CD14-positive monocyte (primary cell): ENCODE results near the gene CELF4. TPM values are rescaled to one million over a fixed set of nuclear protein-coding genes. Genes with fewer than 3 reads are reported as not detected.

ENCODE experiments used
- DNase-seq, 3 donors: peaks; one replicate each; pipeline ENCODE4 v3.0.0-alpha.2; 2011 to 2022
- H2AFZ ChIP-seq: 2 replicates; pipeline ENCODE4 v1.6.0; 2012; ENCODE audit warnings: mild to moderate bottlenecking, low read depth, low read length, inconsistent platforms; ENCODE audit not compliant: insufficient read depth, poor library complexity, severe bottlenecking
- H3K27ac ChIP-seq, 2 donors: 1 replicate in 1 of 2; 2 replicates in 1 of 2; pipeline ENCODE4 v1.5.1; 2012 to 2013; ENCODE audit warnings: low read length in 2 of 2, control low read depth in 1 of 2, inconsistent platforms in 1 of 2, low read depth in 1 of 2, mild to moderate bottlenecking in 1 of 2
- H3K27me3 ChIP-seq, 2 donors: one replicate each; pipeline versions ENCODE4 v1.6.0 to v1.6.1; 2011 to 2013; ENCODE audit warnings: low read length in 2 of 2; ENCODE audit not compliant: control insufficient read depth in 2 of 2, insufficient read depth in 2 of 2
- H3K36me3 ChIP-seq, 2 donors: replicated peaks in 1 of 2; 1 replicate in 1 of 2; 2 replicates in 1 of 2; pipeline versions ENCODE4 v1.5.1 to v1.6.1; 2012 to 2013; ENCODE audit warnings: low read length in 2 of 2, control low read depth in 1 of 2, inconsistent platforms in 1 of 2, mild to moderate bottlenecking in 1 of 2; ENCODE audit not compliant: insufficient read depth in 2 of 2, control insufficient read depth in 1 of 2
- H3K4me1 ChIP-seq, 2 donors: 1 replicate in 1 of 2; 2 replicates in 1 of 2; pipeline versions ENCODE4 v1.5.1 to v1.6.1; 2012 to 2013; ENCODE audit warnings: low read length in 2 of 2, control low read depth in 1 of 2, inconsistent platforms in 1 of 2, mild to moderate bottlenecking in 1 of 2, moderate library complexity in 1 of 2; ENCODE audit not compliant: insufficient read depth in 2 of 2, control insufficient read depth in 1 of 2
- H3K4me2 ChIP-seq: replicated peaks from 2 replicates; pipeline ENCODE3; 2012; ENCODE audit warnings: low read length, moderate library complexity, mild to moderate bottlenecking; ENCODE audit not compliant: poor library complexity, severe bottlenecking; ENCODE audit errors: extremely low read depth
- H3K4me3 ChIP-seq, 3 experiments: fragments of 200-600 bp in 1 of 3; sonication (generic) in 1 of 3; replicated peaks in 1 of 3; 1 replicate in 2 of 3; 2 replicates in 1 of 3; pipeline ENCODE4 v1.5.1; 2011 to 2013; ENCODE audit warnings: low read length in 3 of 3, mild to moderate bottlenecking in 3 of 3, control low read depth in 2 of 3, low read depth in 2 of 3, inconsistent platforms in 1 of 3, moderate library complexity in 1 of 3
- H3K79me2 ChIP-seq: 2 replicates; pipeline ENCODE4 v1.6.0; 2012; ENCODE audit warnings: mild to moderate bottlenecking, control low read depth, inconsistent platforms, low read length, moderate library complexity; ENCODE audit not compliant: insufficient read depth
- H3K9ac ChIP-seq: 2 replicates; pipeline ENCODE4 v1.6.0; 2017; ENCODE audit warnings: low read length, mild to moderate bottlenecking; ENCODE audit not compliant: insufficient read depth, poor library complexity, severe bottlenecking
- H3K9me3 ChIP-seq, 2 donors: replicated peaks in 1 of 2; 1 replicate in 1 of 2; 2 replicates in 1 of 2; pipeline versions ENCODE4 v1.5.1 to v1.6.1; 2012 to 2013; ENCODE audit warnings: low read length in 2 of 2, control low read depth in 1 of 2; ENCODE audit not compliant: control insufficient read depth in 1 of 2, insufficient read depth in 1 of 2
- H4K20me1 ChIP-seq: 2 replicates; pipeline ENCODE4 v1.6.0; 2012; ENCODE audit warnings: mild to moderate bottlenecking, low read length, control low read depth, moderate library complexity; ENCODE audit not compliant: insufficient read depth
- H3K27ac Mint-ChIP-seq, 7 donors: one replicate each; pipeline ENCODE4 v1.8.0; 2020; ENCODE audit warnings: mild to moderate bottlenecking in 7 of 7, mixed read lengths in 7 of 7, moderate library complexity in 6 of 7, inconsistent platforms in 2 of 7
- H3K27me3 Mint-ChIP-seq, 3 donors: one replicate each; pipeline ENCODE4 v1.8.0; 2021 to 2022; ENCODE audit warnings: low read depth in 3 of 3, mild to moderate bottlenecking in 3 of 3, mixed read lengths in 3 of 3, moderate library complexity in 3 of 3, inconsistent platforms in 1 of 3
- H3K36me3 Mint-ChIP-seq, 2 donors: one replicate each; pipeline ENCODE4 v1.8.0; 2020; ENCODE audit warnings: mixed read lengths in 2 of 2, inconsistent platforms in 1 of 2, mild to moderate bottlenecking in 1 of 2
- H3K4me1 Mint-ChIP-seq: one replicate; pipeline ENCODE4 v1.8.0; 2020; ENCODE audit warnings: mild to moderate bottlenecking, mixed read lengths
- H3K4me3 Mint-ChIP-seq, 2 donors: one replicate each; pipeline ENCODE4 v1.8.0; 2020; ENCODE audit warnings: mild to moderate bottlenecking in 2 of 2, mixed read lengths in 2 of 2, moderate library complexity in 1 of 2
- H3K9me3 Mint-ChIP-seq, 7 donors: one replicate each; pipeline ENCODE4 v1.8.0; 2020 to 2022; ENCODE audit warnings: mixed read lengths in 7 of 7, mild to moderate bottlenecking in 6 of 7, moderate library complexity in 6 of 7, inconsistent platforms in 2 of 7
- WGBS: methylation state at CpG from one replicate; pipeline ENCODE4 v1.1.5; 2013; ENCODE audit warnings: missing lambda C conversion rate; ENCODE audit not compliant: insufficient coverage; 5-methylcytosine and 5-hydroxymethylcytosine counted together
- intact Hi-C, 2 donors: fragments of 100-400 bp; cut with micrococcal nuclease; formaldehyde crosslinking; loops; one replicate each; pipeline versions ENCODE4 v1.15.0 to v1.15.1; 2023
- polyA plus RNA-seq, 3 donors: library from polyadenylated mRNA; depleted of rRNA in 1 of 3; unstranded in 2 of 3; stranded (reverse) in 1 of 3; fragments of 300-500 nt in 2 of 3; fragments of >200 nt in 1 of 3; fragmentation: Illumina TruSeq in 2 of 3; gene quantifications; 1 replicate in 2 of 3; 2 replicates in 1 of 3; pipeline ENCODE4 v1.2.3, GENCODE V29; 2012 to 2021
- TF ChIP-seq, protein P1 (sequence below): fragments of 200-600 bp; IDR thresholded peaks from one replicate; pipeline ENCODE4 v1.8.0; 2022; ENCODE audit warnings: antibody characterized with exemption, mild to moderate bottlenecking

Gene CELF4
- polyA plus RNA-seq, 3 donors = not detected

DNA sequence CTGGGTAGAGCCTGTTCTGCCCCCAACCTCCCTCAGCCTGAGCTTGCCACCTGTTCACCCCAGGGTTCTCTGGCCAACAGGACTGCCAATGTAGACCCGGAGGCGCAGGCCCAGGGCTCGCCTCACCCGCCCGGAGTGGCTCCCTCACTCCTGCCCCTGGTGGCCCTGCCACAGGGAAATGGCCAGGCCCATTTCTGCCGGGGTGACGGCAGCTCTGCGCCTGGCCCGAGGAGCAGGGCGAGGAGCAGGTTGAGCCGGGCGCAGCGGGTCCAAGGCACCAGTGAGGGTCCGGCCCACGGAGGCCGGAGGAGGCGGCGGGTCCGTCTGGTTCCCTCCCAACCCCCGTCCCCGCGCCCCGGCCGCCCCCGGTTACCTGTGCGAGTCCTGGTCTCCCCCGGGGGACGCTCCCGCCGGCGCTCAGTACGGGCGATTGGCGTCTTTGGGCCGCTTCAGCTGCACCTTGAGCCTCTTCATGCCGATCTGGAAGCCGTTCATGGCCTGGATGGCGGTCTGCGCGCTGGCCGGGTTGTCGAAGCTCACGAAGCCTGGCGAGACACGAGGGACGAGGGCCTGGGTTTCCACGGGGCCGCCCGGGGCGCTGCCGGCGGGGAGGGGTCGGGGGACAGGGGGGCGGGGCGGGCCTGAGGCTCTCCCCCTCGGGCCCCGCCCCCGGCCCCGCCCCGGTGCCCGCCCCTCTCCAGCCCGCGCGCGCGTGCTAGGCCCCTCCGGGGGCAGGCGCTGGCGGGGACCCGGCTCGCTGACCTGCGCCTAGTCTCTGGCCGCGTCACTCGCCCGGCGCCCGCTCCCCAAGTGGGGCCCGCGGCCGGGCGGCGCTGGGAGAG is 312.0 kb downstream of the CELF4 start:
- peaks cover 46 to 62% (median 49%) of the 10 kb centered on the region in 3 donors for H3K27me3 Mint-ChIP-seq
- TF ChIP-seq, protein P1, sequence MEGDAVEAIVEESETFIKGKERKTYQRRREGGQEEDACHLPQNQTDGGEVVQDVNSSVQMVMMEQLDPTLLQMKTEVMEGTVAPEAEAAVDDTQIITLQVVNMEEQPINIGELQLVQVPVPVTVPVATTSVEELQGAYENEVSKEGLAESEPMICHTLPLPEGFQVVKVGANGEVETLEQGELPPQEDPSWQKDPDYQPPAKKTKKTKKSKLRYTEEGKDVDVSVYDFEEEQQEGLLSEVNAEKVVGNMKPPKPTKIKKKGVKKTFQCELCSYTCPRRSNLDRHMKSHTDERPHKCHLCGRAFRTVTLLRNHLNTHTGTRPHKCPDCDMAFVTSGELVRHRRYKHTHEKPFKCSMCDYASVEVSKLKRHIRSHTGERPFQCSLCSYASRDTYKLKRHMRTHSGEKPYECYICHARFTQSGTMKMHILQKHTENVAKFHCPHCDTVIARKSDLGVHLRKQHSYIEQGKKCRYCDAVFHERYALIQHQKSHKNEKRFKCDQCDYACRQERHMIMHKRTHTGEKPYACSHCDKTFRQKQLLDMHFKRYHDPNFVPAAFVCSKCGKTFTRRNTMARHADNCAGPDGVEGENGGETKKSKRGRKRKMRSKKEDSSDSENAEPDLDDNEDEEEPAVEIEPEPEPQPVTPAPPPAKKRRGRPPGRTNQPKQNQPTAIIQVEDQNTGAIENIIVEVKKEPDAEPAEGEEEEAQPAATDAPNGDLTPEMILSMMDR = no peak
- Histone ChIP-seq H3K4me2 (no peak overlapping the region), H2AFZ (no peak overlapping the region), H3K4me3 (no peak overlapping the region), H3K9ac (no peak overlapping the region), H3K27me3 (peaks cover 24 to 49% of the 10 kb centered on the region in 2 donors), H3K27ac (no peak overlapping the region), H3K36me3 (no peaks in the 10 kb centered on the region), H3K79me2 (no peaks in the 10 kb centered on the region), H3K4me1 (no peaks in the 10 kb centered on the region), H4K20me1 (no peaks in the 10 kb centered on the region), H3K9me3 (no peaks in the 10 kb centered on the region)
- H3K9me3 Mint-ChIP-seq = peaks cover 0 to 13% (median 3%) of the 10 kb centered on the region in 7 donors
- peaks cover 0 to 3% of the 10 kb centered on the region in 2 donors for H3K36me3 Mint-ChIP-seq
- no peak for DNase-seq
- peaks cover 2% of the 10 kb centered on the region for H3K4me1 Mint-ChIP-seq
- intact Hi-C loops = no loop called here
- H3K27ac Mint-ChIP-seq = no peak overlapping the region
- H3K4me3 Mint-ChIP-seq = peak overlapping the region in 1 of 2 donors; percentile 63
- 6% methylated on average over 70 of the region's 83 CpGs for WGBS

DNA sequence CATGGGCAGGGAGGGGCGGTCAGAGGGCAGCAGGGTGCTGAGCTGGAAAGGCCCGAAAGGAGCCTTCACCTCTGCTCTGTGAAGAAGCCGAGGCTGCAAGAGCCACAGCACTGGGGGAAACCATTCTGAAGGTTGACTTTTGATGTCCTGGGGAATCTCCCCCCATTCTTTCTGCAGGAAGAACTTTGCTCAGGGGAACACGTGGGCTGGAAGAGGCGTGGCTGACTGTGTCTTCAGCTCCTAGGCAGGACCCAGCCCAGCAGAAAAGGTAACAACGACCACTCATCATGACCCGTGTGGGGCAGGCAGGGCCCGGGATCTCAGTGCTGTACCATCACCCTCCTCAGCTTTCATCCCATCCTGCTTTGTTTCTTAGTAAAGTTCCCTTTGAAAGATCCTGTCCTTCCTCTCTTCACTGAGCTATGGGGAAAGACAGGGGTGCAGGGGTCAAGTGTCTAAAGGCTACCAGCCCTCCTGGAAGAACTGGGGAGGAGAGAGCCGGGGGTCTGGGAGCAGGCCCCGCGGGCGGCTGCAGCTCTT is 312.7 kb downstream of the CELF4 start:
- no peaks in the 10 kb centered on the region for H4K20me1 ChIP-seq
- Mint-ChIP-seq H3K4me3 (peak overlapping the region in 1 of 2 donors; percentile 63), H3K27me3 (peaks cover 42 to 62% (median 49%) of the 10 kb centered on the region in 3 donors), H3K36me3 (peaks cover 0 to 3% of the 10 kb centered on the region in 2 donors), H3K9me3 (peaks cover 0 to 13% (median 3%) of the 10 kb centered on the region in 7 donors), H3K27ac (no peak overlapping the region), H3K4me1 (peaks cover 2% of the 10 kb centered on the region)
- DNase-seq = no peak
- H3K27ac ChIP-seq = no peak overlapping the region
- H3K4me1 ChIP-seq = no peaks in the 10 kb centered on the region
- H3K79me2 ChIP-seq = no peaks in the 10 kb centered on the region
- no peaks in the 10 kb centered on the region for H3K36me3 ChIP-seq
- peaks cover 24 to 49% of the 10 kb centered on the region in 2 donors for H3K27me3 ChIP-seq
- H3K9me3 ChIP-seq = no peaks in the 10 kb centered on the region
- WGBS = 54% methylated on average over 5 of the region's 12 CpGs
- H2AFZ ChIP-seq = no peak overlapping the region
- H3K4me3 ChIP-seq = no peak overlapping the region
- intact Hi-C loops = no loop called here
- TF ChIP-seq, protein P1 = no peak
- no peak overlapping the region for H3K9ac ChIP-seq
- H3K4me2 ChIP-seq = no peak overlapping the region
